IPS DF 19.7 (cell line): ENCODE results near the gene PROX1.

Experiments used
- DNase-seq: peaks from one replicate; pipeline ENCODE4 v3.0.0-alpha.2; 2013; ENCODE audit warnings: low read depth, low spot score

PROX1 gene

GRCh38 chr1:213980906-213981305 is 6.9 kb upstream of the PROX1 start:
- DNase-seq = no peak

DNA sequence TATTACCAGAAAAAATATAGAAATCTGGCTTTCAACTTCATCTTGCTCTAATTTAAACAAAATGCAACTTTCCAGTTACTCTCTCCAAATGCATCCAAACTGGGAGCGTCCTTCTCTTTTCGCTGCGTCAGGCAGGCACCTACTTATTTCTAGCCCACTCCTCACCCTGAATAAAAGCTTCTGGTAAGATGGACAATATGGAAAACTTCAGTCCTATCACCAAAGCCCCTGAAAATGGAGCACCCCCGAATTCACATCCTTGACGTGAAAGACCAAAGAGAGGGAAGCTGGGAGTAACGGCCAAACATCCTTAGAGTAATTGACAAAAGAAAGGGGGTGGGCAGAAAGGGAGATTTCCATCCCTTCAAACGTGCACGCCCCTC is 5.5 kb upstream of the PROX1 start:
- DNase-seq = no peak

GRCh38 chr1:213982672-213983492 is 4.9 kb upstream of the PROX1 start:
- no peak for DNase-seq

DNA sequence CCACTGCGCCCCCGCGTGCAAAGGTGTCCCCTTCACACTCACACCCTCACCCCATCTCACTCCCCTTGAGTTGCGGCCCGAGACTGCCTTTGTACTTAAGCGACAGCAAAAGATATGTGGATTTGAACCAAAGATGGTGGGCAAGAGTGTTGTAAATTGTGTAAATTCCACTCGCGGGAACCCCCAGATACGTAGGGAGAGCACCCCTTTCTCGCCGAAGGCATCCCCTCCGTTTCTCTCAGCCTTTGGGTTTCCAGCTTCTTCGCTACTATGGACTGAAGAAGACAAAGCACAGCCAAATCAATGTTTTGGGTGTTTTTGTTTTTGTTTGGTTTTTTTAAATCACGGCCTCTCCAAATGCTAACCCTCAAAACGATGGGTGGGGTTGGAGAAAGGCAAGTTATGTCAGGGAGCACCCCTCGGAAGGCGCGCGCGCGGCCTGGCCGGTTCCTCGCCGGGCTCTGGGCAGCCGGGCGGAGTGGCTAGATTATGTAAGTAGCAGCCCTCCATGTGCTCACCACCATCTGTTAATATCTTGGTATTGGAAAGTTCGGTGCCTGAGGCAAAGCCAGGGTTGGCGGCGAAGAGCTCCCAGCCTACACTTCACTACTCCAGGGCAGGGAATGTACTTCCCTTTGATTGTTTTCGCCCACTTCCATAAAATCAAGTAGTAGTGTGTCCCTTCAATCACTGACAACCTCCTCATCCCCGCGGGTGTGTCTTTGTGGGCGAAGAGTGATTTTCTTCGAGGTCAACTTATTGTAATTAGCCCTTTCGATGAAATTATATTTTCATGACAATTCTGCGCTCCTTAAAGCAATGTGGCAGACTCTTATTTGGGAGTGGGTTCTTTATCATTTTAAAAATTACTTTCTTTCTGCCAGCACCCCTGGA is 4.0 kb upstream of the PROX1 start:
- no peak for DNase-seq

DNA sequence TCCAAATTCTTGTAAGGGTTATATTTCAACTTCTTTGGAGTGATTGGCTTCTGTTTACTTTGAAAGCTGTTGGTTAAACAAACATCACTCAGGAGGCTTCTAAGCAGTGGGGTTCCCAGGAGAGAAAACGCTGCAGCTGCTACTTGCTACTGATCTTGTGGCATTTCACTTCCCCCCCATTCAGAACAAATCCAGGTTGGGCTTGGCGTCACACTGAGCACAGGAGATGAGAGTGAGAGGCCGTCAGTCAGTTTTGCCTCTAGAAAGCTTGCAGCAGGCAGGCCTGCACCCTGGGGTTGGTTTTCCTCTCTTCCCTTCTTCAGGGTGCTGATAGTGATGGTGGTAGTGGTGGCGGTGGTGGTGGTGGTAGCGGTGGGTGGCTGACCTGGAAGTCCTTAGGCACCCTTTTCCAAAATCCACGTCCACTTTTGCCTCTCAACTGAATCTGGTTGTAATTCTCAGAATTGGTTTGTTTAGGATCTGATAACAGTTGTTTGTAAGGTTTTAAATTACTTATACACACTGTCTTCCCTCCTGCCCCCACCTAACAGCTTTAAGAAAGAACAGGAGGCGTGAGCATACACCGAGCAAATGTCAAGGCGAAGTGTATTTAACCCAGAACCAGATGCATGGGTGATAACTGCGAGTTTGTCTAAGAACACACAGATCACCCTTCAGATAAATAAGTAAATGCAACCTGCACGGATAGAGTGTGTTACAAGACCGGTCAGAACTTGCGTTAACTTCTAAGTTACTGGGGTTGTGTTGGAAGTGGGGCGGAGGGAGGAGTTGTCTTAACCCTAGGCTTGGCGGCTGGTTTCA is 3.2 kb upstream of the PROX1 start:
- DNase-seq = no peak

DNA sequence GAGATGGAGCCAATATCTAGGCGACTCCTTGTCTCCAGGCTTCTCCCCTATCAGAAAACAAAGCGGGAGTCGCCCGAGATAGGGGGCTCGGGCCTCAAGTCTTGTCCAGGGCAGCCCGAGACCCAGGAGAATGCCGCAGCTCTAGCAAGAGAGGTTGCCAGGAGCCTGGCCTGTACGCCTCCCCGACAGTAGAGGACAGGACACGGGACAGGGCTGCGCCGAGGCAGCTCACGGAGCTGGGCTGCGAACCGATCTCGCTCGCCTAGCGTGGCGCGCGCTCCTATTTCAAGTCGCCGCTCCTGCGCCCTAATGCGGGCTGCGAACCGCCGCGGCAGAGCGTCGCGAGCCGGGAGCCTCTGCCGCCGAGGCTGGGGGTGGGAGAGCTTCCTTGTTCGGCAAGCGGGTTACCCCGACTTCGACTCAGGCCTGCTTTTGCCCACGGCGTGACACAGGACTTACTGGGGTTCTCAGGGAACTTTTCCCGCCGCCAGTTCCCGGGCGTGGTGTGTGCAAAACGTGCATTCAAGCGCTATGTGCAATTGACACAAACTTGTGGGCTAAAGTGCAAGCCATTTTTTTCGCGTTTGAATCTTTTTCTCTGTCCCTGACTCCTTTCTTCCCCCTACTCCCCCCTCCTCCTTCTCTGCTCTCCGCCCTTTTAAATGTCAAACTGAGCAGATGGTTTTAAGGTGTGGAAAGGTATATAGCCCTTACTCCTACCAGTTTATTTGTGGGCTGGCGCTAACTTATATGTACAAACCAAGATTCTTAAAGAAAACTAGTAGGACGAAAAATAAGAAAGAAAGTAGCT is 2.4 kb upstream of the PROX1 start:
- DNase-seq = no peak

GRCh38 chr1:213986020-213986924 is 1.5 kb upstream of the PROX1 start:
- no peak for DNase-seq

DNA sequence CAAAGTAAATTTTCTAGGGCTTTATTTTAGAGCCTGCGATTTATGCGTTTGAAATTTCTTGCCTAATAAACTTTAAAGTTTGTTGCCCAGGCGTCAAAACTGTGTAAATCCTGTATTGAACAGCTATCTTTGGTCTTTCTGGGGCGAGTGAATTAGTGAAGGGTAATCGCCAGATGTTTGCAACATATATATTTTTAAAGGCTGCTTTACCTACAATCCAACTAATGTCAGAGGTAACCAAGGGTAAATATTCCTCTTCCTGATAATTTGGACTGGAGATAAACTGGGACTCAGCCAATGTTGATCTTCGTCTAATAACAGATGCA is 885 bp upstream of the PROX1 start:
- no peak for DNase-seq

- peak; percentile 88 for DNase-seq
Measured at GRCh38 chr1:213987422-213987926, 299 bp upstream of the PROX1 start.

- no peak for DNase-seq
Measured at GRCh38 chr1:213988507-213989001, 781 bp downstream of the PROX1 start.

DNA sequence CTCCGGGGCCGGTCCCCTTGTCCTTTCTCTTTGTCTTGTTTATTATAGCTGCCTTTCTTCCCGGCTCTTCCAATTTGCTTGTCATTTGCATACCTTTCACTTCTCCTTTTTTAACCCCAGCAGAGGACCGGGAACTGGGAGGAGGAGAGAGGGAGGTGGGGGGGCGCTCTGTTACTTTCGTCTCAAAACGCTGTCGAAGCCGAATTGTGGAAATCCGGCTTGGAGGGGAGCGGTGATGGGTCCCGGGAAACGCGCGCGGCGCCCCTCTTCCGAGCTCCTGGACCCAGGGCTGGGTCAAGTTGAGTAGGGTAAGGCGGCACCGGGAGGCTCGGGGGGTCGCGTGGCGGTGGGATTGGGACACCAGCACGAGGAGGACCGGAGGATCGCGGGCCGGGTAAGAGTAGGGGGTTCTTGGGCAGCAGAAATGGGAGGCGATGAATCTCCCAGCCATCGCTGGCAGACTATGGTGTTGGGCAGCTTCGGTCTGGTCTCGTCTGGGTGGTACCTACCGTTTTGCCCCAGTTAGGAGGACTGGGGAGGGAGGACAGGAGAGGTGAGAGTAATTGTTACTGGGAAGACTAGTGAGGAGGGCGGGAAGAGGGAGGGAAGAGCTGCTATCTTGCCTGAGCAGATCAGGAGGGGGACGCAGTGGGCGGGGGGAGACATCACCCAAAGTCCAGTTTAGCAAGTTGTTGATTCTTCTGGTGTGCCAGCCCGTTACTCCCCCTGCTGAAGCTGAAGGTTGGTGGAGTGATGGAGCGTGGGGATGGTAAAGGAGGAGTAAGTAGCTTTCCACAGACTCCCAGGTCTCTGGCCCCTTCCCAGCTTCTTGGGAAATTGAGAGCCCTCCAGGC is 1.5 kb downstream of the PROX1 start:
- no peak for DNase-seq

- DNase-seq = no peak
Measured at GRCh38 chr1:213993929-213994328, 6.2 kb downstream of the PROX1 start.

GRCh38 chr1:213994888-213995287 is 7.1 kb downstream of the PROX1 start:
- no peak for DNase-seq

DNA sequence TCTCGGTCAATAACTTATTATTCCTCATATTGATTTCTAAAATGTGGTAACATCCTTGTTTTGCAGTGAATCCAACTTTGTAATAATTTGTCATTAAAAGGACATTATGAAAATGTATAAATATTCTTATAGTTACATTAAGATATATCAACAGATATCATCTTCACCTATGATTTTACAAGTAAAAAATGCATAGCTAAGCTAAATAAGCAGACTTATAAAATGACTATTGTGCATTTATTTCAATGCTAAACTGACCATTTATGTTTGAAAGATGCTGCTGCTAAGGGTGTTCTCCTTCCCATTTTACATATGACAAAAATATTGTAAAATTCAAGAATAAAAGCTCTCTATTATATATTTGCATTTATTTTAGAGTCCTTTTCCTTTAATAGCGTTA is 7.8 kb downstream of the PROX1 start:
- DNase-seq = no peak

- DNase-seq = no peak
Measured at GRCh38 chr1:213996320-213997037, 8.7 kb downstream of the PROX1 start.

DNA sequence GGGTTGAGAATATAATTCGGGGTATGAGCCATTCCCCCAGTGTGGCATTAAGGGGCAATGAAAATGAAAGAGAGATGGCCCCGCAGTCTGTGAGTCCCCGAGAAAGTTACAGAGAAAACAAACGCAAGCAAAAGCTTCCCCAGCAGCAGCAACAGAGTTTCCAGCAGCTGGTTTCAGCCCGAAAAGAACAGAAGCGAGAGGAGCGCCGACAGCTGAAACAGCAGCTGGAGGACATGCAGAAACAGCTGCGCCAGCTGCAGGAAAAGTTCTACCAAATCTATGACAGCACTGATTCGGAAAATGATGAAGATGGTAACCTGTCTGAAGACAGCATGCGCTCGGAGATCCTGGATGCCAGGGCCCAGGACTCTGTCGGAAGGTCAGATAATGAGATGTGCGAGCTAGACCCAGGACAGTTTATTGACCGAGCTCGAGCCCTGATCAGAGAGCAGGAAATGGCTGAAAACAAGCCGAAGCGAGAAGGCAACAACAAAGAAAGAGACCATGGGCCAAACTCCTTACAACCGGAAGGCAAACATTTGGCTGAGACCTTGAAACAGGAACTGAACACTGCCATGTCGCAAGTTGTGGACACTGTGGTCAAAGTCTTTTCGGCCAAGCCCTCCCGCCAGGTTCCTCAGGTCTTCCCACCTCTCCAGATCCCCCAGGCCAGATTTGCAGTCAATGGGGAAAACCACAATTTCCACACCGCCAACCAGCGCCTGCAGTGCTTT is 9.4 kb downstream of the PROX1 start:
- DNase-seq = no peak

- no peak for DNase-seq
Measured at GRCh38 chr1:213997772-213998107, 10.0 kb downstream of the PROX1 start.

GRCh38 chr1:213998785-213999184 is 11.0 kb downstream of the PROX1 start:
- DNase-seq = no peak
